Smooth muscle cell (in vitro differentiated cells): ENCODE data around the gene LIMS2. TPM values are rescaled to one million over a fixed set of nuclear protein-coding genes. Genes with fewer than 3 reads are reported as not detected.

Experiments used
- DNase-seq: peaks from one replicate; lab custom pipeline; 2025; ENCODE audit not compliant: unreplicated experiment; lab: John Stamatoyannopoulos, UW
- H2AFZ ChIP-seq: fragments of 200-600 bp; sonication (generic); 2 replicates; pipeline ENCODE4 v1.6.0; 2016; ENCODE audit warnings: antibody characterized with exemption, low read depth, mild to moderate bottlenecking
- H3F3A ChIP-seq: fragments of 200-600 bp; sonication (generic); 2 replicates; pipeline ENCODE4 v1.6.0; 2017; ENCODE audit warnings: antibody characterized with exemption, low read depth
- H3K27ac ChIP-seq: fragments of 200-600 bp; sonication (generic); 2 replicates; pipeline ENCODE4 v1.5.1; 2016; ENCODE audit warnings: low read depth, mild to moderate bottlenecking
- H3K27me3 ChIP-seq: fragments of 200-600 bp; sonication (generic); 2 replicates; pipeline ENCODE4 v1.6.1; 2016; ENCODE audit warnings: low read depth, mild to moderate bottlenecking
- H3K36me3 ChIP-seq: fragments of 200-600 bp; sonication (generic); 2 replicates; pipeline ENCODE4 v1.5.1; 2016; ENCODE audit warnings: low read depth
- H3K4me1 ChIP-seq: fragments of 200-600 bp; sonication (generic); 2 replicates; pipeline ENCODE4 v1.5.1; 2016; ENCODE audit warnings: low read depth
- H3K4me2 ChIP-seq: fragments of 200-600 bp; sonication (generic); 2 replicates; pipeline ENCODE4 v1.6.0; 2016; ENCODE audit warnings: mild to moderate bottlenecking
- H3K4me3 ChIP-seq: fragments of 200-600 bp; sonication (generic); 2 replicates; pipeline ENCODE4 v1.5.1; 2016; ENCODE audit warnings: mild to moderate bottlenecking
- H3K79me2 ChIP-seq: fragments of 200-600 bp; sonication (generic); 2 replicates; pipeline ENCODE4 v1.6.0; 2016; ENCODE audit warnings: low read depth, mild to moderate bottlenecking
- H3K9ac ChIP-seq: fragments of 200-600 bp; sonication (generic); 2 replicates; pipeline ENCODE4 v1.6.0; 2016; ENCODE audit warnings: low read depth
- H3K9me3 ChIP-seq: fragments of 200-600 bp; sonication (generic); replicated peaks from 2 replicates; pipeline ENCODE4 v1.5.1; 2016; ENCODE audit warnings: low read depth
- H4K20me1 ChIP-seq: fragments of 200-600 bp; sonication (generic); 2 replicates; pipeline ENCODE4 v1.6.0; 2016; ENCODE audit warnings: low read depth
- CTCF ChIP-seq: fragments of 200-600 bp; sonication (generic); IDR thresholded peaks from 2 replicates; pipeline ENCODE4 v1.5.1; 2017; ENCODE audit warnings: borderline replicate concordance, mild to moderate bottlenecking, antibody characterized with exemption; ENCODE audit not compliant: insufficient read depth, poor library complexity, severe bottlenecking
- WGBS: methylation state at CpG from one replicate; pipeline ENCODE4 v1.1.7; 2016; ENCODE audit warnings: low lambda C conversion rate; 5-methylcytosine and 5-hydroxymethylcytosine counted together
- polyA plus RNA-seq: library from polyadenylated mRNA; unstranded; fragments of >200 nt; fragmentation: Nextera tagmentation; extraction: Ambion mirVana; gene quantifications from 2 replicates; pipeline ENCODE4 v1.2.1, GENCODE V29; 2016
- total RNA-seq: library from RNA; depleted of rRNA; stranded (reverse); fragments of >200 nt; gene quantifications from 2 replicates; pipeline ENCODE4 v1.2.3, GENCODE V29; 2014

Gene LIMS2
- total and polyA plus RNA-seq, 2 experiments from 2014 or later: 8.4 to 22.3 TPM

GRCh38 chr2:127615511-127616166 lies 59.7 kb downstream of the LIMS2 start:
- 58% methylated on average over 18 of the region's 18 CpGs for WGBS
- DNase-seq: no peak
- peak overlapping the region; percentile 31 for H3K4me2 ChIP-seq

GRCh38 chr2:127614731-127615130 lies 60.6 kb downstream of the LIMS2 start:
- no peaks in the 10 kb centered on the region for H3K9me3 ChIP-seq
- H3K27me3 ChIP-seq: no peaks in the 10 kb centered on the region
- 11% methylated on average over 3 of the region's 3 CpGs for WGBS
- H4K20me1 ChIP-seq: no peaks in the 10 kb centered on the region
- H3K79me2 ChIP-seq: no peaks in the 10 kb centered on the region
- no peaks in the 10 kb centered on the region for H3F3A ChIP-seq
- no peak overlapping the region for H3K9ac ChIP-seq
- peak overlapping the region; percentile 7 for H3K4me2 ChIP-seq
- no peak overlapping the region for H2AFZ ChIP-seq
- no peak for TF ChIP-seq CTCF
- peaks cover 12% of the 10 kb centered on the region for H3K4me1 ChIP-seq
- no peak for DNase-seq
- peak overlapping the region; percentile 63 for H3K27ac ChIP-seq
- no peak overlapping the region for H3K4me3 ChIP-seq
- H3K36me3 ChIP-seq: no peaks in the 10 kb centered on the region

More at GRCh38 chr2:127615511-127616166, 59.7 kb downstream of the LIMS2 start:
- H3K27me3 ChIP-seq: no peaks in the 10 kb centered on the region
- peak overlapping the region; percentile 63 for H3K27ac ChIP-seq
- H3K36me3 ChIP-seq: no peaks in the 10 kb centered on the region
- no peak for TF ChIP-seq CTCF
- H3K79me2 ChIP-seq: no peaks in the 10 kb centered on the region
- H3K4me1 ChIP-seq: peaks cover 12% of the 10 kb centered on the region
- no peaks in the 10 kb centered on the region for H4K20me1 ChIP-seq
- no peak overlapping the region for H3K9ac ChIP-seq
- no peaks in the 10 kb centered on the region for H3F3A ChIP-seq
- H3K4me3 ChIP-seq: no peak overlapping the region
- no peak overlapping the region for H2AFZ ChIP-seq
- no peaks in the 10 kb centered on the region for H3K9me3 ChIP-seq

- no peak overlapping the region for H2AFZ ChIP-seq
Observed at GRCh38 chr2:127614246-127614645, 61.1 kb downstream of the LIMS2 start.

More at GRCh38 chr2:127614246-127614645, 61.1 kb downstream of the LIMS2 start:
- Histone ChIP-seq H3K9me3 (no peaks in the 10 kb centered on the region), H3K4me3 (no peak overlapping the region), H3K4me2 (peak overlapping the region; percentile 7), H3K79me2 (no peaks in the 10 kb centered on the region), H3K27ac (peak overlapping the region; percentile 63), H3K27me3 (no peaks in the 10 kb centered on the region), H4K20me1 (no peaks in the 10 kb centered on the region), H3K36me3 (no peaks in the 10 kb centered on the region), H3F3A (no peaks in the 10 kb centered on the region), H3K9ac (no peak overlapping the region), H3K4me1 (peaks cover 12% of the 10 kb centered on the region)
- no peak for DNase-seq
- WGBS: 92% methylated on average over 2 of the region's 2 CpGs
- no peak for TF ChIP-seq CTCF
